Loucy (cell line): Measurements from ENCODE around the gene AUNIP.

ENCODE experiments used
- H2AFZ ChIP-seq: fragments of 200-600 bp; sonication (generic); 2 replicates; pipeline ENCODE4 v1.6.0; 2016; ENCODE audit warnings: antibody characterized with exemption, mild to moderate bottlenecking, low read length, moderate library complexity
- H3F3A ChIP-seq: fragments of 200-600 bp; 2 replicates; pipeline ENCODE4 v1.6.0; 2016; ENCODE audit warnings: antibody characterized with exemption, low read depth, mild to moderate bottlenecking
- H3K27me3 ChIP-seq: fragments of 200-600 bp; sonication (generic); 2 replicates; pipeline ENCODE4 v1.6.1; 2014; ENCODE audit warnings: low read length, mild to moderate bottlenecking; ENCODE audit not compliant: insufficient read depth, poor library complexity, severe bottlenecking
- H3K36me3 ChIP-seq: fragments of 200-600 bp; sonication (generic); 2 replicates; pipeline ENCODE4 v1.6.1; 2016; ENCODE audit warnings: low read length; ENCODE audit not compliant: insufficient read depth
- H3K4me1 ChIP-seq: fragments of 200-600 bp; sonication (generic); 2 replicates; pipeline ENCODE4 v1.5.1; 2014; ENCODE audit warnings: low read length, mild to moderate bottlenecking; ENCODE audit not compliant: insufficient read depth, poor library complexity, severe bottlenecking
- H3K4me2 ChIP-seq: fragments of 200-600 bp; sonication (generic); 2 replicates; pipeline ENCODE4 v1.6.0; 2014; ENCODE audit warnings: antibody characterized with exemption, low read length, low read depth, mild to moderate bottlenecking; ENCODE audit not compliant: poor library complexity, severe bottlenecking
- H3K4me3 ChIP-seq: fragments of 200-600 bp; sonication (generic); 2 replicates; pipeline ENCODE4 v1.5.1; 2014; ENCODE audit warnings: low read length, mild to moderate bottlenecking, mixed read lengths; ENCODE audit not compliant: poor library complexity, severe bottlenecking
- H3K79me2 ChIP-seq: fragments of 200-600 bp; sonication (generic); 2 replicates; pipeline ENCODE4 v1.6.1; 2014; ENCODE audit warnings: low read length; ENCODE audit not compliant: insufficient read depth
- H3K9ac ChIP-seq: fragments of 200-600 bp; sonication (generic); 2 replicates; pipeline ENCODE4 v1.6.0; 2014; ENCODE audit warnings: mild to moderate bottlenecking, low read depth, low read length, moderate library complexity; ENCODE audit not compliant: poor library complexity, severe bottlenecking
- H3K9me2 ChIP-seq: fragments of 200-600 bp; sonication (generic); replicated peaks from 2 replicates; pipeline ENCODE4 v1.6.1; 2016; ENCODE audit warnings: low read depth, low read length, mixed read lengths
- H3K9me3 ChIP-seq: fragments of 200-600 bp; sonication (generic); 2 replicates; pipeline ENCODE4 v1.6.1; 2014; ENCODE audit warnings: mild to moderate bottlenecking, antibody characterized with exemption, low read length, low read depth; ENCODE audit not compliant: insufficient read depth
- H4K20me1 ChIP-seq: fragments of 200-600 bp; sonication (generic); 2 replicates; pipeline ENCODE4 v1.6.0; 2014; ENCODE audit warnings: antibody characterized with exemption, low read length, mild to moderate bottlenecking; ENCODE audit not compliant: insufficient read depth, poor library complexity, severe bottlenecking
- EZH2phosphoT487 ChIP-seq: fragments of 200-600 bp; IDR thresholded peaks from 2 replicates; pipeline ENCODE4 v1.6.1; 2018; ENCODE audit warnings: antibody characterized with exemption, mild to moderate bottlenecking, moderate library complexity, borderline replicate concordance
- TF ChIP-seq, protein P1 (sequence below): fragments of 200-600 bp; sonication (generic); conservative IDR thresholded peaks from 2 replicates; pipeline ENCODE4 v1.5.1; 2014; ENCODE audit warnings: mild to moderate bottlenecking, antibody characterized with exemption, low read length

Gene AUNIP

GRCh38 chr1:25817840-25818501 lies 41.3 kb downstream of the AUNIP start:
- Histone ChIP-seq H3K9me3 (no peaks in the 10 kb centered on the region), H3K9ac (peak overlapping the region; percentile 86), H3K27me3 (no peaks in the 10 kb centered on the region), H3F3A (no peaks in the 10 kb centered on the region), H3K4me2 (peak overlapping the region; percentile 92), H3K4me3 (no peak overlapping the region), H4K20me1 (peaks cover 19% of the 10 kb centered on the region), H3K36me3 (no peaks in the 10 kb centered on the region), H3K9me2 (no peaks in the 10 kb centered on the region), H3K79me2 (peaks cover 29% of the 10 kb centered on the region; the same call in 1 of the 2 replicates), H2AFZ (no peak overlapping the region), H3K4me1 (peaks cover 30% of the 10 kb centered on the region)
- TF ChIP-seq, protein P1, sequence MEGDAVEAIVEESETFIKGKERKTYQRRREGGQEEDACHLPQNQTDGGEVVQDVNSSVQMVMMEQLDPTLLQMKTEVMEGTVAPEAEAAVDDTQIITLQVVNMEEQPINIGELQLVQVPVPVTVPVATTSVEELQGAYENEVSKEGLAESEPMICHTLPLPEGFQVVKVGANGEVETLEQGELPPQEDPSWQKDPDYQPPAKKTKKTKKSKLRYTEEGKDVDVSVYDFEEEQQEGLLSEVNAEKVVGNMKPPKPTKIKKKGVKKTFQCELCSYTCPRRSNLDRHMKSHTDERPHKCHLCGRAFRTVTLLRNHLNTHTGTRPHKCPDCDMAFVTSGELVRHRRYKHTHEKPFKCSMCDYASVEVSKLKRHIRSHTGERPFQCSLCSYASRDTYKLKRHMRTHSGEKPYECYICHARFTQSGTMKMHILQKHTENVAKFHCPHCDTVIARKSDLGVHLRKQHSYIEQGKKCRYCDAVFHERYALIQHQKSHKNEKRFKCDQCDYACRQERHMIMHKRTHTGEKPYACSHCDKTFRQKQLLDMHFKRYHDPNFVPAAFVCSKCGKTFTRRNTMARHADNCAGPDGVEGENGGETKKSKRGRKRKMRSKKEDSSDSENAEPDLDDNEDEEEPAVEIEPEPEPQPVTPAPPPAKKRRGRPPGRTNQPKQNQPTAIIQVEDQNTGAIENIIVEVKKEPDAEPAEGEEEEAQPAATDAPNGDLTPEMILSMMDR = peak; percentile 23; the same call in 1 of the 2 replicates
- TF ChIP-seq EZH2phosphoT487 = no peak

GRCh38 chr1:25816112-25816718 lies 43.0 kb downstream of the AUNIP start:
- H3F3A ChIP-seq = no peaks in the 10 kb centered on the region
- peaks cover 20% of the 10 kb centered on the region for H3K4me1 ChIP-seq
- no peaks in the 10 kb centered on the region for H3K9me3 ChIP-seq
- TF ChIP-seq EZH2phosphoT487 = no peak
- TF ChIP-seq, protein P1 = no peak
- H4K20me1 ChIP-seq = peaks cover 11% of the 10 kb centered on the region
- no peak overlapping the region for H3K9ac ChIP-seq
- peaks cover 18% of the 10 kb centered on the region; the same call in 1 of the 2 replicates for H3K79me2 ChIP-seq
- H3K36me3 ChIP-seq = no peaks in the 10 kb centered on the region
- no peaks in the 10 kb centered on the region for H3K9me2 ChIP-seq
- H3K4me3 ChIP-seq = no peak overlapping the region
- no peaks in the 10 kb centered on the region for H3K27me3 ChIP-seq
- H3K4me2 ChIP-seq = no peak overlapping the region
- no peak overlapping the region for H2AFZ ChIP-seq

GRCh38 chr1:25815208-25816111 lies 43.8 kb downstream of the AUNIP start:
- H4K20me1 ChIP-seq = peaks cover 5% of the 10 kb centered on the region
- no peak overlapping the region for H3K9ac ChIP-seq
- no peak overlapping the region for H3K4me3 ChIP-seq
- H3K4me2 ChIP-seq = no peak overlapping the region
- H3K27me3 ChIP-seq = no peaks in the 10 kb centered on the region
- H3F3A ChIP-seq = no peaks in the 10 kb centered on the region
- H3K36me3 ChIP-seq = no peaks in the 10 kb centered on the region
- H3K9me2 ChIP-seq = no peaks in the 10 kb centered on the region
- no peak overlapping the region for H2AFZ ChIP-seq
- peaks cover 15% of the 10 kb centered on the region for H3K4me1 ChIP-seq
- no peaks in the 10 kb centered on the region for H3K9me3 ChIP-seq
- peaks cover 11% of the 10 kb centered on the region; the same call in 1 of the 2 replicates for H3K79me2 ChIP-seq
- no peak for TF ChIP-seq EZH2phosphoT487
- TF ChIP-seq, protein P1 = no peak
